ENCODE data around the gene KCNJ10.

The KCNJ10 gene

DNA sequence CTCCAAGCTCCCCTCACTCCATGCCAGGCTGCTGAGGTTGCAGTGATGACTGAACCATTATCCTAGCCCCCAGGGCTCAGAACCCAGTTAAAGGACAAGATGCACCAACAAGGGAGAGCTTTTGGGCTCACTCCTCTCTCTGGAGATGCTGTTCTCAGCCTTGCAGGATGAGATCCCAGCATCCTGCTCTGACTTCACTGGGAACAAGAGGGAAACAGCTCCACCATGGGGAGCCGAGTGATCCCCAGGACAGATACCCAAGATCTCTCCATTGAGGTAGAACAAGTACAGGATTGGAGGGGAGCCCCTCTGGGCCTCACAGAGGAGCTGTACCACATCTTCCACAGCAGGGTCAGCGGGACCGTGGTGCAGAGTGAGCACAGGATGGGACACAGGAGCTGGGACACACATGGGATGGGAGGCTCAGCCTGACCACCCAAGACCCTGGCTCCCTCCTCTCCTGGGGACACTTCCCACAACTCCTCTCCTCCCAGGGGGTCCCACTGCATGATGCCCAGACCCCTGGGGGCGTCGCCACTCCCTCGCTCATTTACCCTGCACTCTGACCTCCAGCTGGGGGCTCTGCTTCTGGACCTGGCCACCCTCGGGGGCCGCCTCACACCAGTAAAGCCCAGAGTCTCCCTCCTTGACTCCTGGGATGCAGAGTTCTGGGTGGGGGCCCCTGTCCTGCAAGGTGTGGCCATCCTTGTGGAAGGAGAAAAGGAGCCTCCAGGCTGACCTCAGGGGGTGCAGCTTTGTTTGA lies 97.3 kb downstream of the KCNJ10 start:
- DNase-seq = no peak
- Histone ChIP-seq H3K4me3 (ENCODE audit: insufficient read depth, low read depth, low read length, poor library complexity, severe bottlenecking) (no peak overlapping the region), H3K27me3 (replicated peaks; ENCODE audit: control insufficient read depth, insufficient read depth, low read length, poor library complexity, severe bottlenecking) (peaks cover 5% of the 10 kb centered on the region), H3K9me3 (ENCODE audit: control insufficient read depth, low read length) (no peaks in the 10 kb centered on the region), H3K36me3 (ENCODE audit: control insufficient read depth, insufficient read depth, low read length) (no peaks in the 10 kb centered on the region), H3K4me1 (ENCODE audit: control insufficient read depth, insufficient read depth, low read length, poor library complexity, severe bottlenecking) (no peaks in the 10 kb centered on the region), H3K27ac (ENCODE audit: insufficient read depth, low read length, poor library complexity, severe bottlenecking) (no peak overlapping the region)

DNA sequence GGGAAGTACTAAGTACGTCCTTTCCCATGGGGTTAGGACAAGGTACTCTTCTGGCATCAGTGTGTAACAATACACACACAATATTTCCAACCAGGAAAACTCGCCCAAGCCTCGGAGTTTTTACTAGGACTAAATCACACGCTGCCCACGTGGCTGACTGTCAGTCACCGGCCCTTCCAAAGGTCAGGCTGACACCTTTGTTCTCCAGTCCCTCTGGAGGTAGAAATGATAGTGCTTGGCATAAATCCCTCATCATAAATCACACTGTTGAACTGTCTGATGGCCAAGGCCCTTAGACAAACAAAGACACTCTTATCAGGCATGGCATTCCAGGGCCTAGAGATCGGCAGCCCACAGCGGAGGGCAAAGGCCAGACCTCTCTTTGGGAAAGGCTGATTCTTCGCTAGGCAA lies 99.0 kb downstream of the KCNJ10 start:
- Histone ChIP-seq H3K36me3 (ENCODE audit: control insufficient read depth, insufficient read depth, low read length) (no peaks in the 10 kb centered on the region), H3K27ac (ENCODE audit: insufficient read depth, low read length, poor library complexity, severe bottlenecking) (no peak overlapping the region), H3K4me1 (ENCODE audit: control insufficient read depth, insufficient read depth, low read length, poor library complexity, severe bottlenecking) (no peaks in the 10 kb centered on the region), H3K4me3 (ENCODE audit: insufficient read depth, low read depth, low read length, poor library complexity, severe bottlenecking) (no peak overlapping the region), H3K9me3 (ENCODE audit: control insufficient read depth, low read length) (no peaks in the 10 kb centered on the region), H3K27me3 (replicated peaks; ENCODE audit: control insufficient read depth, insufficient read depth, low read length, poor library complexity, severe bottlenecking) (peaks cover 5% of the 10 kb centered on the region)
- no peak for DNase-seq

DNA sequence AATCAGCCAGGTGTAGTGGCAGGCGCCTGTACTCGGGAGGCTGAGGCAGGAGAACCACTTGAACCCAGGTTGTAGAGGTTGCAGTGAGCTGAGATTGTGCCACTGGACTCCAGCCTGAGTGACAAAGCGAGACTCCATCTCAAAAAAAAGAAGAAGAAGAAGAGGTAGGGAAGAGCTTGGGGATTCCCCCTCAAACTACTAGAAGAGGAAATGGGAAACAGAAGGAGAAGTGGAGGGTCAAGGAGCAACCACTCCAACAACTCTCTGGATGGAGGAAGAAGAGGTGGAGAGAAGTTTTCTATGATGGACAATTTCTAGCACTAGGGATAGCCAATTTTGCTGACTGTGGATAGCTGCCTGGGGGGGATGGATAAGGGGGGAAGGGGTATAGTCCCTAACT lies 101.1 kb downstream of the KCNJ10 start:
- Histone ChIP-seq H3K4me3 (ENCODE audit: insufficient read depth, low read depth, low read length, poor library complexity, severe bottlenecking) (no peak overlapping the region), H3K9me3 (ENCODE audit: control insufficient read depth, low read length) (no peaks in the 10 kb centered on the region), H3K36me3 (ENCODE audit: control insufficient read depth, insufficient read depth, low read length) (no peaks in the 10 kb centered on the region), H3K27me3 (replicated peaks; ENCODE audit: control insufficient read depth, insufficient read depth, low read length, poor library complexity, severe bottlenecking) (peaks cover 5% of the 10 kb centered on the region), H3K27ac (ENCODE audit: insufficient read depth, low read length, poor library complexity, severe bottlenecking) (no peak overlapping the region), H3K4me1 (ENCODE audit: control insufficient read depth, insufficient read depth, low read length, poor library complexity, severe bottlenecking) (no peaks in the 10 kb centered on the region)
- no peak for DNase-seq

DNA sequence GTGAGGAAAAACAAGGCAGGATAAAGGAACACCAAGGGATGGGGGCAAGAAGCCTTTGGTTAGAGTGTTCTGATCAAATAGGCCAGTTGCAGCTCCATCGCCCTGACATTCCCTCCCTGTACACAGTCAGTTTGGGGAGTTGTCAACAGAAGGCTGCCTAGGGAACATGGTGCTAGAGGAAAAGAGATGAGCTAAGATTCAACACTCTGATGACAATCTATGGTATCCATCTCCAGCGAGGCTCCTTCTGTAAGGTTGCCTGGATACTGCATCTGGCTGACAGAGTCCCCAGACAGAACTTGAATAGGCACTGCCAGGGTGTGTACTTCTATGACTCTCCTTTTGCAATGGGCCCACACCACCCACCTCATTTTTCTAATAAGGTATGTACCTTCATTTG lies 104.7 kb downstream of the KCNJ10 start:
- Histone ChIP-seq H3K27me3 (replicated peaks; ENCODE audit: control insufficient read depth, insufficient read depth, low read length, poor library complexity, severe bottlenecking) (no peaks in the 10 kb centered on the region), H3K4me1 (ENCODE audit: control insufficient read depth, insufficient read depth, low read length, poor library complexity, severe bottlenecking) (no peaks in the 10 kb centered on the region), H3K9me3 (ENCODE audit: control insufficient read depth, low read length) (no peaks in the 10 kb centered on the region), H3K4me3 (ENCODE audit: insufficient read depth, low read depth, low read length, poor library complexity, severe bottlenecking) (no peak overlapping the region), H3K36me3 (ENCODE audit: control insufficient read depth, insufficient read depth, low read length) (no peaks in the 10 kb centered on the region), H3K27ac (ENCODE audit: insufficient read depth, low read length, poor library complexity, severe bottlenecking) (no peak overlapping the region)
- DNase-seq = no peak

DNA sequence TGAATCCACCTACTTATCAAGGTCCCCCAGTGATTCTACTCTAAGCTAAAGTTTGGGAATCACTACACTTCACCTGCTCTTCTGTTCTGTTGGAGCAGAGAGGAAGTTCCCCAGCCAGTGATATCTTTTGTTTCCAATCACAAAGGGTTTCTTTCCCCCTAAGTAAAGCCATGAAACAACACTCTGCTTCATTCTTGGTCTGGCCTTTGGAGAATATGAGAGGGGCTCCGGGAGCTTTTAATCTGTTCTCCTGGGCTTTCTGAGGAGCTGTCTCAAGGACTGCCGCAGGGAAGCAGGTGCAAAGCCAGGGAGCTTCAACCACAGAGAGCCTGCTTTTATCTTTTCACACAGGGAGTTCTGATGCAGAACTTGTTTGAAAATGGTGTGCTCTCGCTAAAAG lies 105.8 kb downstream of the KCNJ10 start:
- H3K27me3 ChIP-seq (replicated peaks; ENCODE audit: control insufficient read depth, insufficient read depth, low read length, poor library complexity, severe bottlenecking) = no peaks in the 10 kb centered on the region
- DNase-seq = no peak
- no peaks in the 10 kb centered on the region for H3K4me1 ChIP-seq (ENCODE audit: control insufficient read depth, insufficient read depth, low read length, poor library complexity, severe bottlenecking)
- H3K36me3 ChIP-seq (ENCODE audit: control insufficient read depth, insufficient read depth, low read length) = no peaks in the 10 kb centered on the region
- H3K9me3 ChIP-seq (ENCODE audit: control insufficient read depth, low read length) = no peaks in the 10 kb centered on the region
- H3K4me3 ChIP-seq (ENCODE audit: insufficient read depth, low read depth, low read length, poor library complexity, severe bottlenecking) = no peak overlapping the region
- H3K27ac ChIP-seq (ENCODE audit: insufficient read depth, low read length, poor library complexity, severe bottlenecking) = no peak overlapping the region

DNA sequence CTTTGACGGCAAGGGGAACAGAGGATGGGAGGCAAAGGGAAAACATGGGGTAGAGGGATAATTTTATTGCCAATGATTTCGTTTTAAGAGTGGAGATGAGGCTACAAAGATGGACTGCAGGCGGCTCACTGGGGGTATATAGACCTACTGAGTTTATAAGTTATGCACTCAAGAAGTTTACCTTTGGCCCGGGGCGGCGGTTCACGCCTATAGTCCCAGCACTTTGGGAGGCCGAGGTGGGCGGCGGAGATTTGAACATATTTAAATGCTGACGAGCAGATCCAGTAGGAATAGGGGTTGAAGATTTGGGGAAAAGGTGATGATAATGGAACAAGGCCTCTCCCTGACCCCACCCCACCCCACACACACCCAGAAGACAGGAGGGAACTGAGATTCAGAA lies 107.8 kb downstream of the KCNJ10 start:
- Histone ChIP-seq H3K27ac (ENCODE audit: insufficient read depth, low read length, poor library complexity, severe bottlenecking) (no peak overlapping the region), H3K9me3 (ENCODE audit: control insufficient read depth, low read length) (no peaks in the 10 kb centered on the region), H3K4me3 (ENCODE audit: insufficient read depth, low read depth, low read length, poor library complexity, severe bottlenecking) (no peak overlapping the region), H3K36me3 (ENCODE audit: control insufficient read depth, insufficient read depth, low read length) (no peaks in the 10 kb centered on the region), H3K27me3 (replicated peaks; ENCODE audit: control insufficient read depth, insufficient read depth, low read length, poor library complexity, severe bottlenecking) (no peaks in the 10 kb centered on the region), H3K4me1 (ENCODE audit: control insufficient read depth, insufficient read depth, low read length, poor library complexity, severe bottlenecking) (no peaks in the 10 kb centered on the region)
- no peak for DNase-seq

DNA sequence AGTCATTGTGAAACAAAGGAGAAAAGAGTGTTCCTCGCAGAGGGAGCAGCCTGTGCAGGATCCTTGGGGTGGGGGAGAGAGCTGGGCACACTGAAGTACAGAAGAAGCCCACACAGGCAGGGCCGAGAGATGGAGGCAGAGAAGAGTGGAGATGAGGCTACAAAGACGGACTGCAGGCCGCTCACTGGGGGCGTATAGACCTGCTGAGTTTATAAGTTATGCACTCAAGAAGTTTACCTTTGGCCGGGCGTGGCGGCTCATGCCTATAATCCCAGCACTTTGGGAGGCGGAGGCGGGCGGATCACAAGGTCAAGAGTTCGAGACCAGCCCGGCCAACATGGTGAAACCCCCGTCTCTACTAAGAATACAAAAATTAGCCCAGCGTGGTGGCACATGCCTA lies 108.3 kb downstream of the KCNJ10 start:
- no peak overlapping the region for H3K4me3 ChIP-seq (ENCODE audit: insufficient read depth, low read depth, low read length, poor library complexity, severe bottlenecking)
- no peaks in the 10 kb centered on the region for H3K9me3 ChIP-seq (ENCODE audit: control insufficient read depth, low read length)
- H3K27ac ChIP-seq (ENCODE audit: insufficient read depth, low read length, poor library complexity, severe bottlenecking) = no peak overlapping the region
- H3K4me1 ChIP-seq (ENCODE audit: control insufficient read depth, insufficient read depth, low read length, poor library complexity, severe bottlenecking) = no peaks in the 10 kb centered on the region
- DNase-seq = no peak
- no peaks in the 10 kb centered on the region for H3K36me3 ChIP-seq (ENCODE audit: control insufficient read depth, insufficient read depth, low read length)
- no peaks in the 10 kb centered on the region for H3K27me3 ChIP-seq (replicated peaks; ENCODE audit: control insufficient read depth, insufficient read depth, low read length, poor library complexity, severe bottlenecking)

DNA sequence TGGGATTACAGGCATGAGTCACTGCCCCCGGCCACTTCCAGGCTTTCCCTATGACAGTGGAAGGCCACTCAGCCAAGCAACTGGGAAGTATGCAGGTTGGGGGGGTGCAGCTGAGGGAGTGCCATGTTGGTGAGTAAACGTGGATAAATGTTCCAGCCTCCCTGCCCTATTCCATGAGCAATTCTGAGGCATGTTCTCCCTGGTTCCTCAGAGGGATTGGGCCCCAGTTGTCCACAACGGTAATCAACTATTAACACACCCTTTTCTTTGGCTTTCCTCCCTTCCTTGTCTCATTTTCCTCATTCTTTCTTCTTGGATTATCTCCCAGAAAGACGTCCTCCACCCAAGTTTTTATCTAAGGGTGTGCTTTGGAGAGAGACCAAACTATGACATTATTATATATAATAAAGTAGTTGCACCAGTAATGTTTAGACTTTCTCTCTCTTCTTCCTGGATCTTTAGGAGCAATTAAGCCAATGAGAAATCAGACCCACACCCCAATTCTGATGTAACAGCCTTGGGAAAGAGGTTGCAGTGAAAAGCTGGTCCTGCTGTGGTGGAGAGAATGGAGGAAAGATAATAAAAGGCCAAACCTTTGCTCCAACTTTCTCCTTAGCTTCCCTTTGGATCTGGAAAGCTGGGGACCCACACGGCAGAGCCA lies 109.1 kb downstream of the KCNJ10 start:
- Histone ChIP-seq H3K27ac (ENCODE audit: insufficient read depth, low read length, poor library complexity, severe bottlenecking) (no peak overlapping the region), H3K4me3 (ENCODE audit: insufficient read depth, low read depth, low read length, poor library complexity, severe bottlenecking) (no peak overlapping the region), H3K36me3 (ENCODE audit: control insufficient read depth, insufficient read depth, low read length) (no peaks in the 10 kb centered on the region), H3K4me1 (ENCODE audit: control insufficient read depth, insufficient read depth, low read length, poor library complexity, severe bottlenecking) (no peaks in the 10 kb centered on the region), H3K27me3 (replicated peaks; ENCODE audit: control insufficient read depth, insufficient read depth, low read length, poor library complexity, severe bottlenecking) (no peaks in the 10 kb centered on the region), H3K9me3 (ENCODE audit: control insufficient read depth, low read length) (no peaks in the 10 kb centered on the region)
- DNase-seq = no peak

DNA sequence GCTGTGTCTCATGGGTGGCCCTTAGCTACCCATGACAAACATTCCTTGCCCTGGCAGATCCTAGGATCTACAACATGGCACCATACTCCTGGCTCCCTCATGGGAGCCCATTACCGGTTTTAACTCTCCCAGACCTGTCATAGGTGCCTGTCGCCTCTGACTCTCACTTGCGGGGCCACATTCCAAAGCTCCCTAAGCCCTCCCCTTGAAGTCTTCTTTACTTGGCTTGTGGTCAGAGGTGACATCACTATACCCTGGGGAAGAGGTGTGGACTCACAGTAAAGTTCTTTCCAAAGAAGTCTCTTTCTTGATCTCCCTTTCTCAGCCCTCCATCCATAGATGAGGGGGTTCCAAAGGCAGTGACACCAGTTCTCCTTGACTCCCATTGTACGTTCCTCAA lies 110.5 kb downstream of the KCNJ10 start:
- no peaks in the 10 kb centered on the region for H3K36me3 ChIP-seq (ENCODE audit: control insufficient read depth, insufficient read depth, low read length)
- no peak for DNase-seq
- H3K4me3 ChIP-seq (ENCODE audit: insufficient read depth, low read depth, low read length, poor library complexity, severe bottlenecking) = no peak overlapping the region
- no peak overlapping the region for H3K27ac ChIP-seq (ENCODE audit: insufficient read depth, low read length, poor library complexity, severe bottlenecking)
- H3K27me3 ChIP-seq (replicated peaks; ENCODE audit: control insufficient read depth, insufficient read depth, low read length, poor library complexity, severe bottlenecking) = no peaks in the 10 kb centered on the region
- no peaks in the 10 kb centered on the region for H3K4me1 ChIP-seq (ENCODE audit: control insufficient read depth, insufficient read depth, low read length, poor library complexity, severe bottlenecking)
- H3K9me3 ChIP-seq (ENCODE audit: control insufficient read depth, low read length) = no peaks in the 10 kb centered on the region

DNA sequence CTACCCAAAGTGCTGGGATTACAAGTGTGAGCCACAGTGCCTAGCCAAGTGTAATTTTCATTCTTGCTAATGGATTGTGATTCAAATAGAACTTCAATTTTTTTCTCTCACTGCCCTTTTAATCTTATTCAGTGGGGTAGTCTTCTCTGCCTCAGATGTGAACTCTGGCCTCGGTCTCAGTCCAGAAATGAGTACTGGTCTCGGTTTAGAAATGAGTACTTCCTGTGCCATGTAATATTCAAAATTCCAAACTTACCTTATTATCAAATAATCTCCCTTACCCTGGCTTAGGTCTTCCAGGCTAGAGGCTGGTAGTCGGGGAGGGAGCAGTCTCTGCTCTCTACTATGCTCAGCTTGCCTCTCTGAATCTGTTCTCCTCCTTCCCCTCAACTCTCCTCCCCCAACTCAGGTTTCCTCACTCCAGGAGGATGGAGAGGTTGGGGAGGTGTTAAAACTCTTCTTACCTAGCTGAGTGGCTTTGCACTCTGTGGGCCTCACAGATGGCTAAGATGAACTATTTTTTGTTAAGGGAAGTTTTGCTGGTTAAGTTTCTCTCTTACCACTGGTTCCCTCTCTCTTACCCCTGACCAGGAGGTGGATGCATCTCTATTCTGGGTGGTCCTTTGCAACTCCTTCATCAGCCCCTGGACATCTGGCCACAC lies 111.1 kb downstream of the KCNJ10 start:
- Histone ChIP-seq H3K27ac (ENCODE audit: insufficient read depth, low read length, poor library complexity, severe bottlenecking) (no peak overlapping the region), H3K4me1 (ENCODE audit: control insufficient read depth, insufficient read depth, low read length, poor library complexity, severe bottlenecking) (no peaks in the 10 kb centered on the region)

More for the DNA sequence above, 111.1 kb downstream of the KCNJ10 start:
- H3K36me3 ChIP-seq (ENCODE audit: control insufficient read depth, insufficient read depth, low read length) = no peaks in the 10 kb centered on the region
- no peaks in the 10 kb centered on the region for H3K9me3 ChIP-seq (ENCODE audit: control insufficient read depth, low read length)
- H3K4me3 ChIP-seq (ENCODE audit: insufficient read depth, low read depth, low read length, poor library complexity, severe bottlenecking) = no peak overlapping the region
- DNase-seq = no peak
- H3K27me3 ChIP-seq (replicated peaks; ENCODE audit: control insufficient read depth, insufficient read depth, low read length, poor library complexity, severe bottlenecking) = no peaks in the 10 kb centered on the region

Data from effector memory CD4-positive, alpha-beta T cell (primary cell).